D341Med (cell line): ENCODE results near the gene NFKBIL1.
"Not testable (repeated sequence)": the region's sequence is repeated elsewhere in the genome, so short reads cannot be mapped to it uniquely, and the experiment has no call there.

Experiments used
- DNase-seq: peaks from one replicate; pipeline ENCODE4 v3.0.0; 2012; ENCODE audit warnings: low spot score

Gene NFKBIL1

GRCh38 chr6:31580807-31581433 is 33.5 kb downstream of the NFKBIL1 start:
- peak; percentile 97 for DNase-seq

GRCh38 chr6:31581434-31582229 is 34.2 kb downstream of the NFKBIL1 start:
- no peak for DNase-seq

- no peak for DNase-seq
These were observed 34.8 kb downstream of the NFKBIL1 start, which contains the start of gene LTB for GRCh38 chr6:31582230-31582643. TSS of gene LTB (minus strand) at chr6:31582424. CDS start at chr6:31582417, 7 bp downstream.

GRCh38 chr6:31585491-31585890 is 38.1 kb downstream of the NFKBIL1 start:
- DNase-seq, result no peak

GRCh38 chr6:31586008-31586407 is 38.6 kb downstream of the NFKBIL1 start, which contains the start of gene LST1:
TSS of gene LST1 (plus strand) at chr6:31586277. CDS start at chr6:31587300, 1,023 bp downstream.
- no peak for DNase-seq

GRCh38 chr6:31586599-31587281 is 39.3 kb downstream of the NFKBIL1 start:
- DNase-seq, result no peak

GRCh38 chr6:31587791-31588777 is 40.7 kb downstream of the NFKBIL1 start:
- DNase-seq, result no peak

GRCh38 chr6:31588871-31589650 is 41.7 kb downstream of the NFKBIL1 start:
- DNase-seq, result no peak

- not testable (repeated sequence) for DNase-seq
These were observed 43.3 kb downstream of the NFKBIL1 start for GRCh38 chr6:31590691-31591090.

GRCh38 chr6:31592396-31592771 is 45.0 kb downstream of the NFKBIL1 start:
- no peak for DNase-seq

- peak; percentile 66 for DNase-seq
These were observed 49.6 kb downstream of the NFKBIL1 start for GRCh38 chr6:31597006-31597405.

- DNase-seq, result no peak
These were observed 59.9 kb downstream of the NFKBIL1 start for GRCh38 chr6:31607317-31607716.
